Left lung (tissue), 10 donors: ENCODE measurements around the gene OR8B12. TPM values are rescaled to one million over a fixed set of nuclear protein-coding genes. Genes with fewer than 3 reads are reported as not detected.
A peak's percentile ranks its signal among the peaks of the same experiment; 100 is the strongest.

ENCODE experiments used
- ATAC-seq: fragments of 200-7000 bp; cut with Tn5 transposase; one replicate; pipeline ENCODE4 v1.9.1; 2020; ENCODE audit warnings: moderate library complexity
- DNase-seq, 4 donors: peaks; one replicate each; pipeline ENCODE4 v3.0.0-alpha.2; 2013 to 2020
- H3K27ac ChIP-seq, 2 donors: fragments of 200-600 bp; sonication (generic) in 1 of 2; one replicate each; pipeline versions ENCODE4 v1.5.0 to v1.8.0; 2020 to 2021
- H3K27me3 ChIP-seq, 2 donors: fragments of 200-600 bp; sonication (generic) in 1 of 2; one replicate each; pipeline versions ENCODE4 v1.5.0 to v1.8.0; 2020 to 2021
- H3K36me3 ChIP-seq, 2 donors: fragments of 200-600 bp; sonication (generic) in 1 of 2; one replicate each; pipeline versions ENCODE4 v1.5.0 to v1.8.0; 2020 to 2021
- H3K4me1 ChIP-seq, 2 donors: fragments of 200-600 bp; one replicate each; pipeline ENCODE4 v1.8.0; 2021
- H3K4me3 ChIP-seq, 2 donors: fragments of 200-600 bp; sonication (generic) in 1 of 2; one replicate each; pipeline versions ENCODE4 v1.5.0 to v1.8.0; 2020 to 2021; ENCODE audit warnings: mild to moderate bottlenecking in 1 of 2
- H3K9me3 ChIP-seq, 2 donors: fragments of 200-600 bp; sonication (generic) in 1 of 2; one replicate each; pipeline versions ENCODE4 v1.5.0 to v1.8.0; 2020 to 2021
- intact Hi-C, 2 donors: fragments of 100-400 bp; cut with DNase I; formaldehyde crosslinking; loops; one replicate each; pipeline versions ENCODE4 v1.11.2 to v1.14.2; 2022
- polyA plus RNA-seq, 6 donors: library from polyadenylated mRNA; unstranded; fragments of 120-200 nt; gene quantifications; one replicate each; pipeline ENCODE4 v1.2.1, GENCODE V29; 2013; ENCODE audit not compliant: insufficient read length in 6 of 6
- total RNA-seq, 2 donors: library from RNA; stranded (reverse); fragmentation: NEBNext Ultra II Directional; extraction: Animal tissue kit (Norgen Biotek cat#: 25700); gene quantifications; one replicate each; pipeline ENCODE4 v1.2.1, GENCODE V29; 2021
- TF ChIP-seq, protein P1 (sequence below), 2 donors: fragments of 200-600 bp; sonication (generic) in 1 of 2; IDR thresholded peaks; one replicate each; pipeline versions ENCODE4 v1.5.0 to v1.8.0; 2021; ENCODE audit warnings: antibody characterized with exemption in 2 of 2
- donor health status: DM: no; HTN: yes; CAD: no.
- donor health status: DM: no; HTN: no; CAD: no.

Gene OR8B12
- total and polyA plus RNA-seq, 8 donors: not detected

DNA sequence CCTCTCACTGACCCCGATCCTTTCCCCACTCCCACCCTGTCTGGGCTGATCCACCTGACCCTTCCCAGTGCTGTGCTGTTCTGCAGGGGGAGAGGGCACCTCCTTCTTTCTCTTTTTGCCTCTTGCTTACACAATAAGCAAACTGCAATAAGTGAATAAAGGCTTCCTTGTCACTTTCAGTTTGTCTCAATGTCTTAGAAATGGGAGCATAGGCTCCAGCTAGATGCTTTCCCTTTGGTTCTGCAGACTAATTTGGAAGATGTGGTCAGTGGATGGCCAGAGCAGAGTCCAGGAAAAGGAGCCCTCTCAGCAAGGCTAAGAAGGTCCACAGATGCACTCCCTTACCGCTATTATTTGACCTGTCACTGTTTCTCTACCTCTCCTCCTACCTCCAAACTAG, 9.4 kb downstream of the OR8B12 start:
- DNase-seq (no peak), ATAC-seq (no peak)
- intact Hi-C loops: no loop called here
- H3K4me3 ChIP-seq: no peak overlapping the region
- H3K9me3 ChIP-seq: no peaks in the 10 kb centered on the region
- TF ChIP-seq, protein P1, sequence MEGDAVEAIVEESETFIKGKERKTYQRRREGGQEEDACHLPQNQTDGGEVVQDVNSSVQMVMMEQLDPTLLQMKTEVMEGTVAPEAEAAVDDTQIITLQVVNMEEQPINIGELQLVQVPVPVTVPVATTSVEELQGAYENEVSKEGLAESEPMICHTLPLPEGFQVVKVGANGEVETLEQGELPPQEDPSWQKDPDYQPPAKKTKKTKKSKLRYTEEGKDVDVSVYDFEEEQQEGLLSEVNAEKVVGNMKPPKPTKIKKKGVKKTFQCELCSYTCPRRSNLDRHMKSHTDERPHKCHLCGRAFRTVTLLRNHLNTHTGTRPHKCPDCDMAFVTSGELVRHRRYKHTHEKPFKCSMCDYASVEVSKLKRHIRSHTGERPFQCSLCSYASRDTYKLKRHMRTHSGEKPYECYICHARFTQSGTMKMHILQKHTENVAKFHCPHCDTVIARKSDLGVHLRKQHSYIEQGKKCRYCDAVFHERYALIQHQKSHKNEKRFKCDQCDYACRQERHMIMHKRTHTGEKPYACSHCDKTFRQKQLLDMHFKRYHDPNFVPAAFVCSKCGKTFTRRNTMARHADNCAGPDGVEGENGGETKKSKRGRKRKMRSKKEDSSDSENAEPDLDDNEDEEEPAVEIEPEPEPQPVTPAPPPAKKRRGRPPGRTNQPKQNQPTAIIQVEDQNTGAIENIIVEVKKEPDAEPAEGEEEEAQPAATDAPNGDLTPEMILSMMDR (IDR thresholded peaks at IDR 0.05): no peak
- H3K36me3 ChIP-seq: no peaks in the 10 kb centered on the region
- H3K27me3 ChIP-seq: no peaks in the 10 kb centered on the region
- no peak overlapping the region for H3K27ac ChIP-seq
- no peaks in the 10 kb centered on the region for H3K4me1 ChIP-seq

- no peak for ATAC-seq
- Histone ChIP-seq H3K36me3 (no peaks in the 10 kb centered on the region), H3K27me3 (no peaks in the 10 kb centered on the region), H3K27ac (no peak overlapping the region), H3K4me3 (no peak overlapping the region), H3K9me3 (no peaks in the 10 kb centered on the region), H3K4me1 (no peaks in the 10 kb centered on the region)
- intact Hi-C loops: no loop called here
- TF ChIP-seq, protein P1 (IDR thresholded peaks at IDR 0.05): no peak
- peak in 1 of 4 donors; percentile 19 for DNase-seq
These were observed 9.8 kb downstream of the OR8B12 start for GRCh38 chr11:124533626-124534025.

GRCh38 chr11:124520550-124520854, 23.0 kb downstream of the OR8B12 start:
- DNase-seq (no peak), ATAC-seq (no peak)
- no peaks in the 10 kb centered on the region for H3K36me3 ChIP-seq
- TF ChIP-seq, protein P1 (IDR thresholded peaks at IDR 0.05): no peak
- H3K27ac ChIP-seq: no peak overlapping the region
- H3K4me1 ChIP-seq: no peaks in the 10 kb centered on the region
- H3K27me3 ChIP-seq: peaks cover 0 to 11% of the 10 kb centered on the region in 2 donors
- intact Hi-C loops: no loop called here
- no peak overlapping the region for H3K4me3 ChIP-seq
- H3K9me3 ChIP-seq: no peaks in the 10 kb centered on the region

DNA sequence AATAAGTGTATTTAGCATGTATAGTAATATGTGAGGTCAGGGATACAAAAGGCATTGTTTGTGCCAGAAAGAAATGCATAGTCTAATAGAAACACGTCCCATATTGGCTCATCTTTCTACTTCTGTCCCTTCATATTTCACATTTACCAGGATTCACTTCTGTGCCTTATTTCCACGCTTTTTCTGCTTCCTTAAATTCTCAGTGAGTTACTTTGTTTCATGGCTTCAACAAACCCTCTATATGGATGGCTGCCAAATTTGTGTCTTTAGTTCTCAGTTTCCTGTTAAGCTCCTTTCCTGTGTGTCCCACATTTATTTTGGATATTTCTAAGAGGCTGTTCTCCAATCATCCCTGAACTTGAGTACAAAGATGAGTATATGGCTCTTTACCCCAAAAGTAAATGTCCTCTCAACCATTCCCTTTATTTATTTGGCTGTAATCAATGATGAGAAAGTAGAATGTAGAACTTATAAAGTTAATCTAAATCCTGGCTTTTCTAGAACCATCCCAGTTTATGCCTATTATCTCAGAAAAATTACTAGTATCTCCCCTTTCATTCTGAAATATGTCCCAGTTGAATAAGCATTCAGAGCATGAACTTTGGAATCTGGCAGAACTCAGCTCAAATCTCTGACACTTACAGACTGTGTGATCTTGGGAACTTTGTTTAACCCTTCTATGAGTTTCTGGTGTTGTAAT, 23.5 kb downstream of the OR8B12 start:
- no peaks in the 10 kb centered on the region for H3K4me1 ChIP-seq
- ATAC-seq: no peak
- DNase-seq: no peak
- TF ChIP-seq, protein P1 (IDR thresholded peaks at IDR 0.05): no peak
- H3K27ac ChIP-seq: no peak overlapping the region
- H3K9me3 ChIP-seq: no peaks in the 10 kb centered on the region
- no peaks in the 10 kb centered on the region for H3K36me3 ChIP-seq
- peaks cover 0 to 11% of the 10 kb centered on the region in 2 donors for H3K27me3 ChIP-seq
- no peak overlapping the region for H3K4me3 ChIP-seq
- intact Hi-C loops: no loop called here

GRCh38 chr11:124518989-124519451, 24.4 kb downstream of the OR8B12 start:
- no peak for ATAC-seq
- no peak overlapping the region for H3K4me3 ChIP-seq
- intact Hi-C loops: no loop called here

More at GRCh38 chr11:124518989-124519451, 24.4 kb downstream of the OR8B12 start:
- Histone ChIP-seq H3K9me3 (no peaks in the 10 kb centered on the region), H3K36me3 (no peaks in the 10 kb centered on the region), H3K27ac (no peak overlapping the region), H3K4me1 (no peaks in the 10 kb centered on the region), H3K27me3 (peaks cover 0 to 11% of the 10 kb centered on the region in 2 donors)
- DNase-seq: no peak
- TF ChIP-seq, protein P1 (IDR thresholded peaks at IDR 0.05): no peak
